A673 (cell line): ENCODE results near the gene NUP43. TPM values are rescaled to one million over a fixed set of nuclear protein-coding genes. Genes with fewer than 3 reads are reported as not detected.

Source experiments
- BruUV-seq: library from RNA; stranded (reverse); fragments of 400-500 nt; replicated peaks from 2 replicates; lab custom pipeline; 2021; lab: Mats Ljungman, UMichigan
- CTCF ChIA-PET: fragments of 300-600 bp; sonication (Branson Sonifier 250); formaldehyde crosslinking; loops from one replicate; lab custom pipeline; 2022; ENCODE audit warnings: antibody characterized with exemption; lab: Charles Lee
- POLR2A ChIA-PET: fragments of 300-600 bp; sonication (Branson Sonifier 250); formaldehyde crosslinking; loops from one replicate; lab custom pipeline; 2022; ENCODE audit warnings: antibody characterized with exemption; ENCODE audit not compliant: low non-redundant PET; lab: Charles Lee
- DNase-seq: peaks from one replicate; pipeline ENCODE4 v3.0.0-alpha.2; 2015; ENCODE audit warnings: low spot score
- H3K27ac ChIP-seq: fragments of 200-600 bp; sonication (generic); 2 replicates; pipeline ENCODE4 v1.5.1; 2016; ENCODE audit warnings: mixed run types, low read depth, mild to moderate bottlenecking, mixed read lengths, antibody characterized with exemption, low read length; ENCODE audit not compliant: poor library complexity, severe bottlenecking
- H3K27me3 ChIP-seq: fragments of 200-600 bp; sonication (generic); replicated peaks from 2 replicates; pipeline ENCODE4 v1.6.1; 2017; ENCODE audit warnings: mixed run types, low read depth, mild to moderate bottlenecking, mixed read lengths, antibody characterized with exemption, low read length; ENCODE audit not compliant: insufficient read depth, poor library complexity
- H3K36me3 ChIP-seq: fragments of 200-600 bp; sonication (generic); 2 replicates; pipeline ENCODE4 v1.6.1; 2016; ENCODE audit warnings: mixed run types, mild to moderate bottlenecking, mixed read lengths, antibody characterized with exemption, low read length; ENCODE audit not compliant: insufficient read depth, poor library complexity, severe bottlenecking
- H3K4me1 ChIP-seq: fragments of 200-600 bp; sonication (generic); 2 replicates; pipeline ENCODE4 v1.6.1; 2017; ENCODE audit warnings: mixed run types, mild to moderate bottlenecking, mixed read lengths, antibody characterized with exemption, low read length; ENCODE audit not compliant: insufficient read depth, poor library complexity, severe bottlenecking
- H3K4me3 ChIP-seq: fragments of 200-600 bp; sonication (generic); 2 replicates; pipeline ENCODE4 v1.5.1; 2016; ENCODE audit warnings: low read depth, mixed run types, mild to moderate bottlenecking, mixed read lengths, low read length; ENCODE audit not compliant: poor library complexity, severe bottlenecking
- H3K9me3 ChIP-seq: fragments of 200-600 bp; sonication (generic); 2 replicates; pipeline ENCODE4 v1.6.1; 2016; ENCODE audit warnings: mixed run types, low read depth, mild to moderate bottlenecking, mixed read lengths, antibody characterized with exemption, low read length; ENCODE audit not compliant: poor library complexity, severe bottlenecking
- EZH2 ChIP-seq: fragments of 200-600 bp; sonication (generic); IDR thresholded peaks from 2 replicates; pipeline ENCODE4 v1.6.1; 2017; ENCODE audit warnings: borderline replicate concordance, low read depth, mild to moderate bottlenecking, mixed read lengths, antibody characterized with exemption, low read length; ENCODE audit not compliant: poor library complexity, severe bottlenecking
- intact Hi-C: fragments of 100-400 bp; cut with micrococcal nuclease; formaldehyde crosslinking; loops from one replicate; pipeline ENCODE4 v1.10.0; 2022; ENCODE audit not compliant: unreplicated experiment
- total RNA-seq: library from RNA; stranded (reverse); gene quantifications from 2 replicates; pipeline ENCODE4 v1.2.3, GENCODE V29; 2021
- TF ChIP-seq, protein P1 (sequence below): fragments of 300-800, 200-600 bp; sonication (generic); conservative IDR thresholded peaks from 2 replicates; pipeline ENCODE4 v1.5.1; 2017; ENCODE audit warnings: low read depth, mild to moderate bottlenecking, antibody characterized with exemption, low read length, moderate library complexity, mixed read lengths

The NUP43 gene
- total RNA-seq, 1 experiment from 2014 or later: 88.5 TPM

DNA sequence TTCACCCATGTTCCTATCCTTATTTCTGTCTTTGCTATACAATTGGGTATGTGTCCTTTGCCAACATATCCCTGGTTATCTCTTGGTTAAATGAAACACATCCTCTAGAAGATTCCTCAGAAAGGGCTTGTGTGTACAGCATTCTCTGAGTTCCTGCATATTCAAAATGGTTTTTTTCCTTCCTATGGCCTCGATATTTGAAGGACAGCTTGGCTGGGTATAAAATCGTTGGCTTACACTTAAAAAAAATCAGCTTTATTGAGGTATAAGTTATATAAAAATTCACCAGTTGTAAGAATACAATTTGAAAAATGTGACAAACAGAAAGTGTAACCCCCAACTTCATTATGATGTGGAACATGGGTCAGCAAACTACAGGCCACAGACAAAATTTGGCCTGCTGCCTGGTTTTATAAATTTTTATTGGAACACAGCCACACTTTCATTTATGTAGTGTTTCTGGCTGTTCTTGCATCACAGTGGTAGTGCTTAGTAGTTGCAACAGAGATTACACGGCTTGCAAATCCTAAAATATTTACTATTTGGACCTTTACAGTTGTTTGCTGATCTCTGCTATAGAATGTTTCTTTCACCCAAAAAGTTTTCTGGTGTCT lies 19.9 kb upstream of the NUP43 start:
- BruUV-seq: TSS peak; percentile 24
- H3K4me3 ChIP-seq: no peak overlapping the region
- H3K27ac ChIP-seq: no peak overlapping the region
- H3K4me1 ChIP-seq: peaks cover 7% of the 10 kb centered on the region
- POLR2A ChIA-PET: no interaction called here
- no peaks in the 10 kb centered on the region for H3K27me3 ChIP-seq
- CTCF ChIA-PET: no interaction called here
- H3K36me3 ChIP-seq: peaks cover 11% of the 10 kb centered on the region
- H3K9me3 ChIP-seq: peaks cover 12% of the 10 kb centered on the region
- intact Hi-C loops: no loop called here
- TF ChIP-seq EZH2: no peak
- TF ChIP-seq, protein P1, sequence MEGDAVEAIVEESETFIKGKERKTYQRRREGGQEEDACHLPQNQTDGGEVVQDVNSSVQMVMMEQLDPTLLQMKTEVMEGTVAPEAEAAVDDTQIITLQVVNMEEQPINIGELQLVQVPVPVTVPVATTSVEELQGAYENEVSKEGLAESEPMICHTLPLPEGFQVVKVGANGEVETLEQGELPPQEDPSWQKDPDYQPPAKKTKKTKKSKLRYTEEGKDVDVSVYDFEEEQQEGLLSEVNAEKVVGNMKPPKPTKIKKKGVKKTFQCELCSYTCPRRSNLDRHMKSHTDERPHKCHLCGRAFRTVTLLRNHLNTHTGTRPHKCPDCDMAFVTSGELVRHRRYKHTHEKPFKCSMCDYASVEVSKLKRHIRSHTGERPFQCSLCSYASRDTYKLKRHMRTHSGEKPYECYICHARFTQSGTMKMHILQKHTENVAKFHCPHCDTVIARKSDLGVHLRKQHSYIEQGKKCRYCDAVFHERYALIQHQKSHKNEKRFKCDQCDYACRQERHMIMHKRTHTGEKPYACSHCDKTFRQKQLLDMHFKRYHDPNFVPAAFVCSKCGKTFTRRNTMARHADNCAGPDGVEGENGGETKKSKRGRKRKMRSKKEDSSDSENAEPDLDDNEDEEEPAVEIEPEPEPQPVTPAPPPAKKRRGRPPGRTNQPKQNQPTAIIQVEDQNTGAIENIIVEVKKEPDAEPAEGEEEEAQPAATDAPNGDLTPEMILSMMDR: no peak
- DNase-seq: peak; percentile 15

DNA sequence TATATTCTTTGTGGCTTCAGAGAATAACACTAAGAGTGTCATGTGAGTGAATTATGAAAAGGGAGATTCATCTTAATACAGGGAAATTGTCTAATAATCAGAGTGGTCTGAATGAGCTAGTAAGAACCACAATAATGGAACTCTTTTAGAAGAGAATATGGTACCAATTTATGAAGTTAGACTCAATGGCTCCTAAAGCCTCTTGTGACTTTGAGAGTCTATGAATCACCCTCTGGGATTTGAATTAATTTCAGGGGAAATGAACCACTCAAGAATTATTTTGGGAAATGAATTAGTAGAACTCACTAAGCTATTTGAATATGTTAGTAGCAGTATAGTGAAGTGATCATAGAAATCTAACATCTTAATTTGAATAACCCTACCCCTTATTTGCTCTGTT lies 17.5 kb upstream of the NUP43 start:
- ChIA-PET POLR2A (no interaction called here), CTCF (no interaction called here)
- Histone ChIP-seq H3K9me3 (peaks cover 12% of the 10 kb centered on the region), H3K4me1 (peaks cover 7% of the 10 kb centered on the region), H3K27ac (no peak overlapping the region), H3K36me3 (peaks cover 11% of the 10 kb centered on the region), H3K4me3 (no peak overlapping the region), H3K27me3 (no peaks in the 10 kb centered on the region)
- BruUV-seq: no TSS peak
- intact Hi-C loops: no loop called here
- TF ChIP-seq, protein P1: no peak
- no peak for TF ChIP-seq EZH2
- DNase-seq: peak; percentile 69

DNA sequence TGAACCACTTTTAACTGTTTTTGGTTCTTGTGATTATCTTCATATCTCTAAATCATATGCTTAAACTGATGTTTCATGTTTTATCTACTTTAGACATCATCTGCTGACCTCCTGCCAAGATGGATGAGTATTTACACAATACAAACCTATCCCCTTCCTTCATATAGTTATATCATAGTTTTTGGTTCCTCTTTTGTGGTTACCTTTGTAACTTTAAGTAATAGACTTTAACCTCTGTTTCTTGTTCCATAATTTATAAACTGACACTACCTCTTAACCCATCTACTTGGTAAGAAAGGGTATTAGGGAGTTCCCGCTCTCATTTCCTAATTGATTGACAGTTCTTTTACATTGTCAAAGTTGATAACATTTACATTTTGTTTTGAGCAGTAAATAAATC lies 15.1 kb upstream of the NUP43 start:
- Histone ChIP-seq H3K9me3 (peaks cover 9% of the 10 kb centered on the region), H3K27ac (no peak overlapping the region), H3K4me3 (no peak overlapping the region), H3K4me1 (peaks cover 7% of the 10 kb centered on the region), H3K27me3 (no peaks in the 10 kb centered on the region), H3K36me3 (peaks cover 8% of the 10 kb centered on the region)
- no peak for DNase-seq
- intact Hi-C loops: no loop called here
- CTCF ChIA-PET: no interaction called here
- no TSS peak for BruUV-seq
- no peak for TF ChIP-seq EZH2
- TF ChIP-seq, protein P1: no peak
- POLR2A ChIA-PET: interaction anchor here (0.6 kb wide), 2 partner anchors 28 to 40 kb away, joined by 4 to 6 read pairs; no protein-coding TSS in a partner anchor
